HepG2 (cell line): ENCODE data around the gene TAF6. TPM values are rescaled to one million over a fixed set of nuclear protein-coding genes. Genes with fewer than 3 reads are reported as not detected.

ENCODE experiments used
- ATAD3A ChIP-seq: sonication (generic); formaldehyde crosslinking; IDR thresholded peaks from 2 replicates; pipeline ENCODE4 v1.4.0; 2020; ENCODE audit warnings: missing genetic modification reagents
- BCL6 ChIP-seq: IDR thresholded peaks from 2 replicates; pipeline ENCODE4 v1.6.1; 2016; ENCODE audit warnings: missing genetic modification reagents, missing compliant biosample characterization
- BHLHE40 ChIP-seq: IDR thresholded peaks from 2 replicates; pipeline ENCODE4 v1.6.1; 2011; ENCODE audit warnings: low read length, improper control_type of control experiment
- CEBPG ChIP-seq: IDR thresholded peaks from 2 replicates; pipeline ENCODE4 v1.6.1; 2016
- CSRNP1 ChIP-seq: sonication (generic); formaldehyde crosslinking; IDR thresholded peaks from 2 replicates; pipeline ENCODE4 v1.8.1; 2023; ENCODE audit warnings: mild to moderate bottlenecking, missing genetic modification reagents
- FLYWCH1 ChIP-seq: sonication (generic); formaldehyde crosslinking; IDR thresholded peaks from 2 replicates; pipeline ENCODE4 v1.8.1; 2023; ENCODE audit warnings: mild to moderate bottlenecking, missing genetic modification reagents
- ISX ChIP-seq: sonication (generic); formaldehyde crosslinking; conservative IDR thresholded peaks from 2 replicates; pipeline ENCODE4 v1.5.0; 2020; ENCODE audit warnings: missing genetic modification reagents
- NFRKB ChIP-seq: fragments of 450-650 bp; IDR thresholded peaks from 2 replicates; pipeline ENCODE4 v1.6.1; 2017
- POLR2AphosphoS5 ChIP-seq: IDR thresholded peaks from 2 replicates; pipeline ENCODE4 v1.6.1; 2012; ENCODE audit warnings: low read depth, low read length
- PRDM15 ChIP-seq: sonication (generic); formaldehyde crosslinking; IDR thresholded peaks from 2 replicates; pipeline ENCODE4 v1.4.0; 2020; ENCODE audit warnings: missing genetic modification reagents
- REPIN1 ChIP-seq: sonication (generic); formaldehyde crosslinking; IDR thresholded peaks from 2 replicates; pipeline ENCODE4 v1.8.0; 2022; ENCODE audit warnings: missing genetic modification reagents, low read depth, mild to moderate bottlenecking, borderline replicate concordance
- SIX1 ChIP-seq: sonication (generic); formaldehyde crosslinking; IDR thresholded peaks from 2 replicates; pipeline ENCODE4 v1.4.0; 2020; ENCODE audit warnings: missing genetic modification reagents, borderline replicate concordance
- SOX13 ChIP-seq, 3 experiments: fragments of 450-650 bp in 1 of 3; sonication (generic) in 1 of 3; formaldehyde crosslinking in 1 of 3; IDR thresholded peaks in 2 of 3; conservative IDR thresholded peaks in 1 of 3; 2 replicates each; pipeline versions ENCODE4 v1.5.0 to v1.6.1; 2016 to 2020; ENCODE audit warnings: antibody characterized with exemption in 1 of 3, mild to moderate bottlenecking in 1 of 3, missing compliant biosample characterization in 1 of 3, missing genetic modification reagents in 1 of 3, moderate library complexity in 1 of 3
- TP53 ChIP-seq: sonication (generic); formaldehyde crosslinking; conservative IDR thresholded peaks from 2 replicates; pipeline ENCODE4 v1.4.0; 2020; ENCODE audit warnings: missing genetic modification reagents
- ZBTB37 ChIP-seq: sonication (generic); formaldehyde crosslinking; IDR thresholded peaks from 2 replicates; pipeline ENCODE4 v1.4.0; 2020; ENCODE audit warnings: mild to moderate bottlenecking, missing genetic modification reagents
- ZC3H13 ChIP-seq: sonication (generic); formaldehyde crosslinking; IDR thresholded peaks from 2 replicates; pipeline ENCODE4 v1.8.1; 2023; ENCODE audit warnings: mild to moderate bottlenecking, missing genetic modification reagents, moderate library complexity
- ZNF124 ChIP-seq: sonication (generic); formaldehyde crosslinking; IDR thresholded peaks from 2 replicates; pipeline ENCODE4 v1.4.0; 2020; ENCODE audit warnings: missing genetic modification reagents
- ZNF552 ChIP-seq: sonication (generic); formaldehyde crosslinking; IDR thresholded peaks from 2 replicates; pipeline ENCODE4 v1.9.0; 2022; ENCODE audit warnings: missing genetic modification reagents, mild to moderate bottlenecking, borderline replicate concordance
- ZNF597 ChIP-seq: sonication (generic); formaldehyde crosslinking; IDR thresholded peaks from 2 replicates; pipeline ENCODE4 v1.5.0; 2020; ENCODE audit warnings: missing genetic modification reagents
- ZNF773 ChIP-seq: sonication (generic); formaldehyde crosslinking; IDR thresholded peaks from 2 replicates; pipeline ENCODE4 v1.4.0; 2020; ENCODE audit warnings: missing genetic modification reagents, borderline replicate concordance
- ZSCAN30 ChIP-seq: sonication (generic); formaldehyde crosslinking; IDR thresholded peaks from 2 replicates; pipeline ENCODE4 v1.5.0; 2020; ENCODE audit warnings: mild to moderate bottlenecking, missing genetic modification reagents
- polyA plus RNA-seq, 8 experiments: library from polyadenylated mRNA; depleted of rRNA in 3 of 8; stranded (reverse) in 7 of 8; unstranded in 1 of 8; fragments of >200 nt; fragmentation: Illumina TruSeq in 4 of 8; extraction: Trizol in 4 of 8; gene quantifications; 2 replicates each; pipeline versions ENCODE4 v1.2.1 to v1.2.3, GENCODE V29; 2011 to 2016; ENCODE audit warnings: low read depth in 4 of 8, missing spikeins in 1 of 8, mixed read lengths in 1 of 8; ENCODE audit not compliant: insufficient read depth in 1 of 8
- total RNA-seq, 5 experiments: library from RNA; depleted of rRNA; stranded (reverse); fragments of >200 nt; fragmentation: Illumina TruSeq; extraction: Trizol; gene quantifications; 2 replicates each; pipeline ENCODE4 v1.2.3, GENCODE V29; 2016; ENCODE audit warnings: low read depth in 1 of 5

The TAF6 gene
- total and polyA plus RNA-seq, 2 of the 13 experiments (the other 11 are each of a cell fraction or from before 2014, with no cell fraction given), result 12.9 to 18.8 TPM

GRCh38 chr7:100126931-100127865, 8.0 kb upstream of the TAF6 start, which contains the start of gene MBLAC1 (continued):
- TF ChIP-seq ZNF597 (CRISPR knock-in tag), result no peak; the same call in 1 of the 2 replicates
- no peak for TF ChIP-seq ATAD3A (CRISPR knock-in tag)
- 0 out of 2 replicates have a peak, but pooled peaks have one; percentile 44 for TF ChIP-seq FLYWCH1 (CRISPR knock-in tag)
- peak; percentile 58; the same call in 1 of the 2 replicates for TF ChIP-seq TP53 (CRISPR knock-in tag)
- no peak for TF ChIP-seq ZNF552
- peak; percentile 94 for TF ChIP-seq BHLHE40
- no peak; the same call in 1 of the 2 replicates for TF ChIP-seq ZC3H13
- peak; percentile 69; the same call in 1 of the 2 replicates for TF ChIP-seq ISX (CRISPR knock-in tag)
- peak; percentile 33; the same call in 1 of the 2 replicates for TF ChIP-seq ZNF773 (CRISPR knock-in tag)
- no peak for TF ChIP-seq ZSCAN30 (CRISPR knock-in tag)
- peak; percentile 94 for TF ChIP-seq POLR2AphosphoS5
- TF ChIP-seq NFRKB, result 0 out of 2 replicates have a peak, but pooled peaks have one; percentile 0
- TF ChIP-seq PRDM15 (CRISPR knock-in tag), result no peak
- no peak for TF ChIP-seq SOX13 (IDR thresholded peaks at IDR 0.05)
- 0 out of 4 replicates have a peak, but pooled peaks of 1 of the 2 experiments have one; percentile 3 for TF ChIP-seq SOX13 (CRISPR knock-in tag; conservative IDR thresholded peaks at IDR 0.05 in 1 of 2, IDR thresholded peaks at IDR 0.05 in 1 of 2)
- peak; percentile 70; the same call in 1 of the 2 replicates for TF ChIP-seq REPIN1 (CRISPR knock-in tag)
- TF ChIP-seq CSRNP1 (CRISPR knock-in tag), result no peak; the same call in 1 of the 2 replicates
- no peak; the same call in 1 of the 2 replicates for TF ChIP-seq ZBTB37
- no peak for TF ChIP-seq SIX1
- TF ChIP-seq ZNF124, result no peak
- no peak for TF ChIP-seq BCL6
- 0 out of 2 replicates have a peak, but pooled peaks have one; percentile 10 for TF ChIP-seq CEBPG (CRISPR knock-in tag)
